Smooth muscle cell (in vitro differentiated cells): ENCODE results near the gene GTSF1L. TPM values are rescaled to one million over a fixed set of nuclear protein-coding genes. Genes with fewer than 3 reads are reported as not detected.
"Not testable (repeated sequence)": the region's sequence is repeated elsewhere in the genome, so short reads cannot be mapped to it uniquely, and the experiment has no call there.

ENCODE experiments used
- DNase-seq: peaks from one replicate; lab custom pipeline; 2025; ENCODE audit not compliant: unreplicated experiment; lab: John Stamatoyannopoulos, UW
- H2AFZ ChIP-seq: fragments of 200-600 bp; sonication (generic); 2 replicates; pipeline ENCODE4 v1.6.0; 2016; ENCODE audit warnings: antibody characterized with exemption, low read depth, mild to moderate bottlenecking
- H3F3A ChIP-seq: fragments of 200-600 bp; sonication (generic); 2 replicates; pipeline ENCODE4 v1.6.0; 2017; ENCODE audit warnings: antibody characterized with exemption, low read depth
- H3K27ac ChIP-seq: fragments of 200-600 bp; sonication (generic); 2 replicates; pipeline ENCODE4 v1.5.1; 2016; ENCODE audit warnings: low read depth, mild to moderate bottlenecking
- H3K27me3 ChIP-seq: fragments of 200-600 bp; sonication (generic); 2 replicates; pipeline ENCODE4 v1.6.1; 2016; ENCODE audit warnings: low read depth, mild to moderate bottlenecking
- H3K36me3 ChIP-seq: fragments of 200-600 bp; sonication (generic); 2 replicates; pipeline ENCODE4 v1.5.1; 2016; ENCODE audit warnings: low read depth
- H3K4me1 ChIP-seq: fragments of 200-600 bp; sonication (generic); 2 replicates; pipeline ENCODE4 v1.5.1; 2016; ENCODE audit warnings: low read depth
- H3K4me2 ChIP-seq: fragments of 200-600 bp; sonication (generic); 2 replicates; pipeline ENCODE4 v1.6.0; 2016; ENCODE audit warnings: mild to moderate bottlenecking
- H3K4me3 ChIP-seq: fragments of 200-600 bp; sonication (generic); 2 replicates; pipeline ENCODE4 v1.5.1; 2016; ENCODE audit warnings: mild to moderate bottlenecking
- H3K79me2 ChIP-seq: fragments of 200-600 bp; sonication (generic); 2 replicates; pipeline ENCODE4 v1.6.0; 2016; ENCODE audit warnings: low read depth, mild to moderate bottlenecking
- H3K9ac ChIP-seq: fragments of 200-600 bp; sonication (generic); 2 replicates; pipeline ENCODE4 v1.6.0; 2016; ENCODE audit warnings: low read depth
- H3K9me3 ChIP-seq: fragments of 200-600 bp; sonication (generic); replicated peaks from 2 replicates; pipeline ENCODE4 v1.5.1; 2016; ENCODE audit warnings: low read depth
- H4K20me1 ChIP-seq: fragments of 200-600 bp; sonication (generic); 2 replicates; pipeline ENCODE4 v1.6.0; 2016; ENCODE audit warnings: low read depth
- CTCF ChIP-seq: fragments of 200-600 bp; sonication (generic); IDR thresholded peaks from 2 replicates; pipeline ENCODE4 v1.5.1; 2017; ENCODE audit warnings: borderline replicate concordance, mild to moderate bottlenecking, antibody characterized with exemption; ENCODE audit not compliant: insufficient read depth, poor library complexity, severe bottlenecking
- WGBS: methylation state at CpG from one replicate; pipeline ENCODE4 v1.1.7; 2016; ENCODE audit warnings: low lambda C conversion rate; 5-methylcytosine and 5-hydroxymethylcytosine counted together
- polyA plus RNA-seq: library from polyadenylated mRNA; unstranded; fragments of >200 nt; fragmentation: Nextera tagmentation; extraction: Ambion mirVana; gene quantifications from 2 replicates; pipeline ENCODE4 v1.2.1, GENCODE V29; 2016
- total RNA-seq: library from RNA; depleted of rRNA; stranded (reverse); fragments of >200 nt; gene quantifications from 2 replicates; pipeline ENCODE4 v1.2.3, GENCODE V29; 2014

Gene GTSF1L
- total and polyA plus RNA-seq, 2 experiments from 2014 or later, result not detected

DNA sequence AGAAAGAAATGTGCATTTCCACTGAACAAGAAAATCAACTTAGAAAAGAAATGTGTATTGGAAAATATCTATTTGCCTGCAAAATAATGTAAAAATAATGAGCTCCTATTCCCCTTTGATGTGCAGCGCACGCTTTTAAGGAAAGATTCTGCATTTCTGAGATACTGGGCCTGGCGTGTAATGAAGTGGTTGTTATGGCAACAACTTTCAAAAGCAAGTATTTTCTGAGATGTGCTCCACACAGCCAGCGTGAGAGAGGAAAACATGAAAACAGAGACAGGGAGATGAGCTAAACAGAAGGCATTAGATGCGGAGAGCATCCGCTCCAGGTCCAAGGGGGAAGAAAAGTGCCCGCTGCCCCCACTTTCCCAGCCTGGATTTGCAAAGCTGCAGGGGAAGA, 39.1 kb upstream of the GTSF1L start:
- no peak for DNase-seq
- H4K20me1 ChIP-seq, result no peaks in the 10 kb centered on the region
- no peak for TF ChIP-seq CTCF
- 77% methylated on average over 7 of the region's 7 CpGs for WGBS
- peaks cover 5% of the 10 kb centered on the region for H3K4me1 ChIP-seq
- no peaks in the 10 kb centered on the region for H3K36me3 ChIP-seq
- peaks cover 21% of the 10 kb centered on the region for H3K27me3 ChIP-seq
- H3K9me3 ChIP-seq, result no peaks in the 10 kb centered on the region
- no peak overlapping the region for H3K9ac ChIP-seq
- no peaks in the 10 kb centered on the region for H3K79me2 ChIP-seq
- H3K4me2 ChIP-seq, result no peak overlapping the region
- H3F3A ChIP-seq, result no peaks in the 10 kb centered on the region
- H3K4me3 ChIP-seq, result no peak overlapping the region
- H3K27ac ChIP-seq, result no peak overlapping the region
- H2AFZ ChIP-seq, result no peak overlapping the region

DNA sequence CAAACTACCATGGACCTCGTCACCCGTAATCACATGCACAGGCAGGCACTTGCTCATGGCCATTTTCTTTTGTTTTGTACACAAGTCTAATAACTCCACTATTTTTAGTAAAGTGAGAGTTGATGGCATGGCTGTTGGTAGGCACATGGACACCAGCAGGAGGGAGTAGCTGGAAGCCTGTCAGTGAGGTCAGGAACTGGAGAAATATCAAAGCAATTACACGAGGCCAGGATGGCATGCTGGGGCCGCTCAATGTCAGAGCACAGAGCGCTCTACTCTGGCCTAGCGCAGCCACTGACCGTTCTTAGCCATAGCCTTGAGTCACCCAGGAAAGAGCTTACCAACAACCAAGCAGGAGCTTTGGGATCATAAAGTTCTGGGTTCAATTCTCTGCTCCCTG, 36.1 kb upstream of the GTSF1L start:
- Histone ChIP-seq H3K4me2 (no peak overlapping the region), H3K27ac (no peak overlapping the region), H2AFZ (no peak overlapping the region), H3K9ac (no peak overlapping the region), H3K4me3 (no peak overlapping the region), H3K36me3 (no peaks in the 10 kb centered on the region), H3K27me3 (peaks cover 29% of the 10 kb centered on the region), H4K20me1 (no peaks in the 10 kb centered on the region), H3F3A (no peaks in the 10 kb centered on the region), H3K79me2 (no peaks in the 10 kb centered on the region), H3K4me1 (peaks cover 5% of the 10 kb centered on the region), H3K9me3 (no peaks in the 10 kb centered on the region)
- 89% methylated on average over 7 of the region's 7 CpGs for WGBS
- TF ChIP-seq CTCF, result no peak
- no peak for DNase-seq

DNA sequence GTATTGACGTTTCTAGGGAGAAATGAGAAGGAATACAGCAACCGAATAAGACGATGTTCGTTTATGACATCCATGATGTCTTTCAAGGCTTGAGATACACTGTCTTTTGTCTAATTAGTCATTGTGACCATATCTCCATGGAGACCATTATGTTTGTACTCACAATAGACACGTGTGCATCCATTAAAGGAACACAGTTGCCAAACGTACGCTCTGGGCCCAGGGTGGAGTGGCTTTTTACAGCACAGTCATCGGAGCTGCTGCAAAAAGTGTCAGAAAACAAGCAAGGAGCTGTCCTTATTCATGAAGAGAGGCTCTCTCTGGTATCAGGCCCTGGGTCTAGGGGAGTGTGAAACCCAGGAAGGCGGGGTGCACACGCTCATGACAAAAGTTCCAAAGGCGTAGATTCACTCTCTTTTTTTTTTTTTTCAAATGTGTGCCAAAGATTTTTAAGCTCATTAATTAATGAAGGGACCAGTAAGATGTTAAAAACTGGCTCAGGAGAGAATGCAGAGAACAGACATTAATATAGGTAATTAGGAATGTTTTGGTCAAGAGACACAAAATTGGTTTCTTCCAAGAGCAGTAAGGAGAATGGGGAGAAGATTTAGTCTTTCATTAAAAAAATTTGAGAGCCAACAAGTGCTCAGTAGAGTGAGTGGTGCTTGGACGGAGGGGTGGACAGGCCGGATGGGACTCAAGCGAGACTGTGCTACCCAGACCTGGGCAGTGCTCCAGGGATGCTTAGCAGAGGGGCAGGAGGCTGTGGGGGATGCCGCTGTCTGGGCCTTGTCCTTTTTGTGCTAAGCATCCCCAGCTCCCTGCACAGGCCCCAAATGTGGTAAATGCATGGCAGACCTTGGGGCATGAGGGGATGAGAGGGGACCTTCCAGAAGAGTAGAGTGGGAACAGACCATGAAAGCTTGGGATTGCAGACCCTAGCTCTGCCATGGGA, 34.9 kb upstream of the GTSF1L start:
- Histone ChIP-seq H3K4me3 (no peak overlapping the region), H3K4me1 (peaks cover 5% of the 10 kb centered on the region), H3F3A (no peaks in the 10 kb centered on the region), H3K27me3 (peaks cover 27% of the 10 kb centered on the region), H3K36me3 (no peaks in the 10 kb centered on the region), H3K27ac (no peak overlapping the region), H3K4me2 (no peak overlapping the region), H3K79me2 (no peaks in the 10 kb centered on the region), H3K9me3 (no peaks in the 10 kb centered on the region), H2AFZ (no peak overlapping the region), H4K20me1 (no peaks in the 10 kb centered on the region), H3K9ac (no peak overlapping the region)
- no peak for TF ChIP-seq CTCF
- no peak for DNase-seq
- WGBS, result 91% methylated on average over 15 of the region's 15 CpGs

GRCh38 chr20:43757888-43758287, 31.1 kb upstream of the GTSF1L start:
- H3K4me1 ChIP-seq, H3F3A ChIP-seq, H3K79me2 ChIP-seq, H4K20me1 ChIP-seq, H3K4me3 ChIP-seq, DNase-seq, H2AFZ ChIP-seq, H3K27ac ChIP-seq, H3K36me3 ChIP-seq, H3K4me2 ChIP-seq, H3K9me3 ChIP-seq, H3K9ac ChIP-seq: not testable (repeated sequence)
- 91% methylated on average over 6 of the region's 6 CpGs for WGBS
- H3K27me3 ChIP-seq, result peaks cover 20% of the 10 kb centered on the region
